Measurements from ENCODE around the gene ARHGEF10L. TPM values are rescaled to one million over a fixed set of nuclear protein-coding genes. Genes with fewer than 3 reads are reported as not detected.
A peak's percentile ranks its signal among the peaks of the same experiment; 100 is the strongest.

The ARHGEF10L gene
- total RNA-seq, 1 experiment from 2014 or later = 3.3 TPM

- TF ChIP-seq EZH2 (IDR thresholded peaks at IDR 0.05; ENCODE audit: borderline replicate concordance, low read depth, low read length, poor library complexity, severe bottlenecking) = no peak
- no peak for TF ChIP-seq CTCF (conservative IDR thresholded peaks at IDR 0.05; ENCODE audit: low read depth, low read length)
- no peak for DNase-seq (ENCODE audit: low spot score)
- no peak overlapping the region for H3K27ac ChIP-seq (ENCODE audit: low read depth, low read length, poor library complexity, severe bottlenecking)
- intact Hi-C loops (cut with micrococcal nuclease; ENCODE audit: unreplicated experiment) = no loop called here
- H3K36me3 ChIP-seq (ENCODE audit: insufficient read depth, low read length, poor library complexity, severe bottlenecking) = no peaks in the 10 kb centered on the region
- POLR2A ChIA-PET (ENCODE audit: low non-redundant PET) = no interaction called here
- H3K4me1 ChIP-seq (ENCODE audit: insufficient read depth, low read length, poor library complexity, severe bottlenecking) = peaks cover 12% of the 10 kb centered on the region
- no TSS peak for BruUV-seq (replicated peaks)
- H3K4me3 ChIP-seq (ENCODE audit: low read depth, low read length, poor library complexity, severe bottlenecking) = no peak overlapping the region
- H3K27me3 ChIP-seq (replicated peaks; ENCODE audit: insufficient read depth, low read depth, low read length, poor library complexity) = peaks cover 11% of the 10 kb centered on the region
- H3K9me3 ChIP-seq (ENCODE audit: low read depth, low read length, poor library complexity, severe bottlenecking) = no peaks in the 10 kb centered on the region
- CTCF ChIA-PET = interaction anchor here (0.6 kb wide), 1 partner anchor 37 kb away, joined by 4 read pairs; no protein-coding TSS in a partner anchor
Observed at GRCh38 chr1:17538010-17538409, 1.5 kb upstream of the ARHGEF10L start.

GRCh38 chr1:17538428-17539117, 925 bp upstream of the ARHGEF10L start:
- intact Hi-C loops (cut with micrococcal nuclease; ENCODE audit: unreplicated experiment) = no loop called here
- no peak overlapping the region for H3K27ac ChIP-seq (ENCODE audit: low read depth, low read length, poor library complexity, severe bottlenecking)
- peak; percentile 41 for DNase-seq (ENCODE audit: low spot score)
- no peaks in the 10 kb centered on the region for H3K9me3 ChIP-seq (ENCODE audit: low read depth, low read length, poor library complexity, severe bottlenecking)
- TF ChIP-seq CTCF (conservative IDR thresholded peaks at IDR 0.05; ENCODE audit: low read depth, low read length) (no peak), EZH2 (IDR thresholded peaks at IDR 0.05; ENCODE audit: borderline replicate concordance, low read depth, low read length, poor library complexity, severe bottlenecking) (no peak)
- H3K27me3 ChIP-seq (replicated peaks; ENCODE audit: insufficient read depth, low read depth, low read length, poor library complexity) = peaks cover 11% of the 10 kb centered on the region
- peak overlapping the region; percentile 39 for H3K4me3 ChIP-seq (ENCODE audit: low read depth, low read length, poor library complexity, severe bottlenecking)
- peaks cover 12% of the 10 kb centered on the region for H3K4me1 ChIP-seq (ENCODE audit: insufficient read depth, low read length, poor library complexity, severe bottlenecking)
- POLR2A ChIA-PET (ENCODE audit: low non-redundant PET) = no interaction called here
- CTCF ChIA-PET = interaction anchor here (0.6 kb wide), 1 partner anchor 36 kb away, joined by 4 read pairs; no protein-coding TSS in a partner anchor
- BruUV-seq (replicated peaks) = no TSS peak
- no peaks in the 10 kb centered on the region for H3K36me3 ChIP-seq (ENCODE audit: insufficient read depth, low read length, poor library complexity, severe bottlenecking)

DNA sequence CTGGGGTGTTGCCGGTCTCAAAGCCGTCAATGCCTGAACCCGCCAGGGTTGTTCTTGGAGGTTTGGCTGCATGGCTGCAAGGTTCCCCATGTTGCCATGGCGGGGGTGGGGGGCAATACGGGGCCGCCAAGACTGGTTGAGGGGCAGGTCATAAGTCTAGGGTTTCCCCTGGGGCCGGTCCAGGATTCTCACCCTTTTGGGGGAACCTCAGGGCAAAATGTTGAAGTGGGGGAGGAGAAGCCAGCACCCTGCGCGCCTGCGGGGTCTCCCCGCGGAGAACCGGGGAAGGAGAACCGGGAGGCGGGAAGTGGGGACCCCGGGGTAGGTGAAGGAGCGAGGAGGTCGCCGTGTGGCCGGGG, 401 bp upstream of the ARHGEF10L start:
- CTCF ChIA-PET = no interaction called here
- Histone ChIP-seq H3K27me3 (replicated peaks; ENCODE audit: insufficient read depth, low read depth, low read length, poor library complexity) (peaks cover 11% of the 10 kb centered on the region), H3K4me1 (ENCODE audit: insufficient read depth, low read length, poor library complexity, severe bottlenecking) (peaks cover 12% of the 10 kb centered on the region), H3K4me3 (ENCODE audit: low read depth, low read length, poor library complexity, severe bottlenecking) (peak overlapping the region; percentile 39), H3K9me3 (ENCODE audit: low read depth, low read length, poor library complexity, severe bottlenecking) (no peaks in the 10 kb centered on the region), H3K36me3 (ENCODE audit: insufficient read depth, low read length, poor library complexity, severe bottlenecking) (no peaks in the 10 kb centered on the region), H3K27ac (ENCODE audit: low read depth, low read length, poor library complexity, severe bottlenecking) (no peak overlapping the region)
- intact Hi-C loops (cut with micrococcal nuclease; ENCODE audit: unreplicated experiment) = no loop called here
- no TSS peak for BruUV-seq (replicated peaks)
- TF ChIP-seq EZH2 (IDR thresholded peaks at IDR 0.05; ENCODE audit: borderline replicate concordance, low read depth, low read length, poor library complexity, severe bottlenecking) (no peak), CTCF (conservative IDR thresholded peaks at IDR 0.05; ENCODE audit: low read depth, low read length) (no peak)
- POLR2A ChIA-PET (ENCODE audit: low non-redundant PET) = no interaction called here
- DNase-seq (ENCODE audit: low spot score) = no peak
